ENCODE results near the gene ITGB7. TPM values are rescaled to one million over a fixed set of nuclear protein-coding genes. Genes with fewer than 3 reads are reported as not detected.

ITGB7 gene
- total and polyA plus RNA-seq, 9 of the 15 experiments (the other 6 are each of a cell fraction or from before 2014, with no cell fraction given), result 0.06 to 2.0 (median 0.67) TPM

- TF ChIP-seq RERE (CRISPR knock-in tag; IDR thresholded peaks at IDR 0.05; ENCODE audit: borderline replicate concordance) (no peak), FOXP4 (CRISPR knock-in tag; IDR thresholded peaks at IDR 0.05; ENCODE audit: borderline replicate concordance) (no peak), ZNF232 (CRISPR knock-in tag; IDR thresholded peaks at IDR 0.05) (no peak), KLF10 (CRISPR knock-in tag; IDR thresholded peaks at IDR 0.05) (no peak), CREB3L1 (IDR thresholded peaks at IDR 0.05; ENCODE audit: borderline replicate concordance, low read depth) (no peak), EP400 (IDR thresholded peaks at IDR 0.05) (no peak), ZNF280B (CRISPR knock-in tag; IDR thresholded peaks at IDR 0.05) (no peak), BRF1 (IDR thresholded peaks at IDR 0.05; ENCODE audit: borderline replicate concordance, extremely low read depth, insufficient read length) (no peak), SMC3 (conservative IDR thresholded peaks at IDR 0.05; ENCODE audit: insufficient read depth, low read depth, low read length) (no peak), ZFPM2 (CRISPR knock-in tag; IDR thresholded peaks at IDR 0.05) (no peak), CUX1 (CRISPR knock-in tag; IDR thresholded peaks at IDR 0.05) (no peak), KLF16 (IDR thresholded peaks at IDR 0.05) (no peak)
Observed at GRCh38 chr12:53160673-53161072, 46.4 kb downstream of the ITGB7 start (continued).
